Testis (tissue), 3 donors: ENCODE data around the gene GCNT2. TPM values are rescaled to one million over a fixed set of nuclear protein-coding genes. Genes with fewer than 3 reads are reported as not detected.

Source experiments
- DNase-seq: peaks from one replicate; pipeline ENCODE4 v3.0.0-alpha.2; 2019
- H3K27ac ChIP-seq, 2 donors: fragments of 200-600 bp; sonication (generic); one replicate each; pipeline ENCODE4 v1.5.1; 2019
- H3K27me3 ChIP-seq: fragments of 200-600 bp; sonication (generic); one replicate; pipeline ENCODE4 v1.5.1; 2019
- H3K36me3 ChIP-seq: fragments of 200-600 bp; sonication (generic); one replicate; pipeline ENCODE4 v1.5.1; 2017; ENCODE audit warnings: low read depth; ENCODE audit errors: missing control alignments
- H3K4me1 ChIP-seq: fragments of 200-600 bp; sonication (generic); one replicate; pipeline ENCODE4 v1.5.1; 2019
- H3K4me3 ChIP-seq, 2 donors: fragments of 200-600 bp; sonication (generic); one replicate each; pipeline ENCODE4 v1.5.1; 2017 to 2019
- H3K9me3 ChIP-seq: fragments of 200-600 bp; sonication (generic); one replicate; pipeline ENCODE4 v1.5.1; 2017
- POLR2A ChIP-seq: fragments of 450-650 bp; IDR thresholded peaks from one replicate; pipeline ENCODE4 v1.6.1; 2017; ENCODE audit warnings: antibody characterized with exemption, mild to moderate bottlenecking, moderate library complexity
- WGBS, 2 donors: methylation state at CpG; one replicate each; pipeline ENCODE4 v1.1.5; 2018; 5-methylcytosine and 5-hydroxymethylcytosine counted together
- intact Hi-C: fragments of 100-400 bp; cut with DNase I; formaldehyde crosslinking; loops from one replicate; pipeline ENCODE4 v1.15.1; 2023; ENCODE audit warnings: low total_unique reads
- polyA plus RNA-seq: library from polyadenylated mRNA; stranded (reverse); fragments of 350-450 nt; fragmentation: Illumina TruSeq; extraction: RNeasy Lipid Tissue Mini Kit (QIAGEN cat#74804); gene quantifications from one replicate; pipeline ENCODE4 v1.2.3, GENCODE V29; 2014; ENCODE audit warnings: low read depth, low replicate concordance; ENCODE audit not compliant: insufficient read depth
- total RNA-seq, 2 donors: library from RNA; depleted of rRNA; stranded (reverse); fragments of >200 nt; gene quantifications; one replicate each; pipeline ENCODE4 v1.2.3, GENCODE V29; 2016
- TF ChIP-seq, protein P1 (sequence below), 3 experiments: fragments of 450-650 bp in 2 of 3; fragments of 200-600 bp in 1 of 3; sonication (generic) in 1 of 3; IDR thresholded peaks; one replicate each; pipeline ENCODE4 v1.5.1; 2016 to 2019; ENCODE audit warnings: antibody characterized with exemption in 3 of 3, mild to moderate bottlenecking in 2 of 3, moderate library complexity in 1 of 3

The GCNT2 gene
- total and polyA plus RNA-seq, 3 donors from 2014 or later, result 12.8 to 28.0 (median 17.0) TPM

DNA sequence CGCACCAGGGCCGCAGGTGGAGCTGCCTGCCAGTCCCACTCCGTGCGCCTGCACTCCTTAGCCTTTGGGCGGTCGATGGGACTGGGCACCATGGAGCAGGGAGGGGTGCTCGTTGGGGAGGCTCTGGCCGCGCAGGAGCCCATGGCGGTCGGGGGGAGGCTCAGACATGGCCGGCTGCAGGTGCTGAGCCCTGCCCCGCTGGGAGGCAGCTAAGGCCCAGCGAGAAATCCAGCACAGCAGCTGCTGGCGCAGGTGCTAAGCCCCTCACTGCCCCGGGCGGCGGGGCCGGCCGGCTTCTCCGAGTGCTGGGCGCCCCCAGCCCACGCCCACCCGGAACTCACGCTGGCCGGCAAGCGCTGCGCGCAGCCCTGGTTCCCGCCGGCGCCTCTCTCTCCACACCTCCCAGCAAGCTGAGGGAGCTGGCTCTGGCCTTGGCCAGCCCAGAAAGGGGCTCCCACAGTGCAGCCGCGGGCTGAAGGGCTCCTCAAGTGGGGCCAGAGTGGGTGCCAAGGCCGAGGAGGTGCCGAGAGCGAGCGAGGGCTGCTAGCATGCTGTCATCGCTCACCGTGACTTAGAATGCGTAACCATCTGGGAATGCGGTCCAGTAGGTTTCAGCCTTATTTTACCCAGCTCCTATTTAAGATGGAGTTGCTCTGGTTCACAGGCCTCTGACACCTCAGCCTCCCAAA lies 96.0 kb downstream of the GCNT2 start:
- DNase-seq, result peak; percentile 20
- intact Hi-C loops, result no loop called here
- H3K27ac ChIP-seq, result no peak overlapping the region
- WGBS, 2 donors, result 70 to 81% methylated on average over 10 to 41 of the region's 42 CpGs
- H3K4me3 ChIP-seq, result peak overlapping the region in 1 of 2 donors; percentile 29
- H3K4me1 ChIP-seq, result no peaks in the 10 kb centered on the region
- no peaks in the 10 kb centered on the region for H3K36me3 ChIP-seq
- no peak for TF ChIP-seq POLR2A
- TF ChIP-seq, protein P1, sequence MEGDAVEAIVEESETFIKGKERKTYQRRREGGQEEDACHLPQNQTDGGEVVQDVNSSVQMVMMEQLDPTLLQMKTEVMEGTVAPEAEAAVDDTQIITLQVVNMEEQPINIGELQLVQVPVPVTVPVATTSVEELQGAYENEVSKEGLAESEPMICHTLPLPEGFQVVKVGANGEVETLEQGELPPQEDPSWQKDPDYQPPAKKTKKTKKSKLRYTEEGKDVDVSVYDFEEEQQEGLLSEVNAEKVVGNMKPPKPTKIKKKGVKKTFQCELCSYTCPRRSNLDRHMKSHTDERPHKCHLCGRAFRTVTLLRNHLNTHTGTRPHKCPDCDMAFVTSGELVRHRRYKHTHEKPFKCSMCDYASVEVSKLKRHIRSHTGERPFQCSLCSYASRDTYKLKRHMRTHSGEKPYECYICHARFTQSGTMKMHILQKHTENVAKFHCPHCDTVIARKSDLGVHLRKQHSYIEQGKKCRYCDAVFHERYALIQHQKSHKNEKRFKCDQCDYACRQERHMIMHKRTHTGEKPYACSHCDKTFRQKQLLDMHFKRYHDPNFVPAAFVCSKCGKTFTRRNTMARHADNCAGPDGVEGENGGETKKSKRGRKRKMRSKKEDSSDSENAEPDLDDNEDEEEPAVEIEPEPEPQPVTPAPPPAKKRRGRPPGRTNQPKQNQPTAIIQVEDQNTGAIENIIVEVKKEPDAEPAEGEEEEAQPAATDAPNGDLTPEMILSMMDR (IDR thresholded peaks at IDR 0.05), result no peak
- H3K9me3 ChIP-seq, result no peaks in the 10 kb centered on the region
- no peaks in the 10 kb centered on the region for H3K27me3 ChIP-seq

DNA sequence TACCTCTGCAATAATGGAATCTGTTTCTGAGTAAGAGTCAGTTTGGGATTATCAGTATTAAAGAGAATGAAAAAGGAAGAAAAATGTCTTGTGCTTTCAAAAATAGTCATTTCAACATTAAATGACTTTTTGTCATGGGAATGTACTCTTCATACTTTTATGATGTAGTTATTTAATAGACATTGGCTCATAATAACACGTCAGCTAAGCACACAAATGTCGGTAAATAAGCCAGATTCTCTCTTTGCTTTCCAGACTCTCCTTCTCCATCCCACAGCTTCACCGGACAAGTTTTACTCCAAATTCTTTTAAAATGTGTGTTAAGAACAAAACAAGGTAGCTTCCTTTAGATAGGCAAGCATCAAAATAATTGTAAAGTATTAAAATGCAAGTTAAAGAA lies 97.3 kb downstream of the GCNT2 start:
- WGBS, 2 donors, result 83 to 88% methylated on average over 3 of the region's 3 CpGs
- TF ChIP-seq POLR2A, result no peak
- TF ChIP-seq, protein P1 (IDR thresholded peaks at IDR 0.05), result no peak
- Histone ChIP-seq H3K9me3 (no peaks in the 10 kb centered on the region), H3K27me3 (no peaks in the 10 kb centered on the region), H3K36me3 (no peaks in the 10 kb centered on the region), H3K4me1 (no peaks in the 10 kb centered on the region), H3K27ac (no peak overlapping the region), H3K4me3 (no peak overlapping the region)
- no peak for DNase-seq
- intact Hi-C loops, result no loop called here

DNA sequence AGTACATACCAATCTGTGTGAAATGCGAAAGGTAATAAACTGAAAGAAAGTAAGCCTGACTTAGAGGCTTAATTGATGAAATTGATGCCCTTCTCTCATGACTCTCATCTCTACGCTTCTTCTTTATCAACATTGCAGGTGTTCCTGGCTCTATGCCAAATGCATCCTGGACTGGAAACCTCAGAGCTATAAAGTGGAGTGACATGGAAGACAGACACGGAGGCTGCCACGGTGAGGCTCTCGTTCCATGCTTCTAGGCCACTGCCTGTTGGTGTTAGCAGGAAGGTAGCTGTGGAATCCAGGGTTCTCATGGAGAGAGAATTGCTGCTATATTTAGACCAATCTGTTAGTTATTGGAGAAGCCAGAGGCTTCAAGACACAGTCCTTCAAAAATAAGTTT lies 100.1 kb downstream of the GCNT2 start:
- intact Hi-C loops, result no loop called here
- no peak for DNase-seq
- WGBS, 2 donors, result 86 to 87% methylated on average over 5 of the region's 5 CpGs

DNA sequence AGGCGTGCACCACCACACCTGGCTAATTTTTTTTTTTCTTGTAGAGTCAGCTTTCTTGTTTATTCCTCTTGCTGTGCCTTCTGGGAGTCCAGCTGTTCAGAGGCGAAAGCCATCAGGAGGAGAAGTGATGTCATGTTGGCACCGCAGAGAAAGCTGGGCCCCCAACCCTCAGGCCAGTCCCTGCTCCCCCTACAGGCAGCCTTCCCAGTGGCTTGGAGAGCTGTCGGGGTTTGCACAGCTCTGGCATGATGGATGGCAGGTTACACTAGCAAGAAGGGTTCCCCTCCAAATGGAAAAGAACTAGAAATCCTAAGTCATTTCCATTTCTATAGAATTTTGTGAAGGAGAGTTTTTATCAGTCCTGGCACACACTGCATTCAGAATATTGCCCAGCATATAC lies 100.7 kb downstream of the GCNT2 start:
- H3K9me3 ChIP-seq, result no peaks in the 10 kb centered on the region
- no peaks in the 10 kb centered on the region for H3K36me3 ChIP-seq
- WGBS, 2 donors, result 92 to 96% methylated on average over 4 of the region's 4 CpGs
- TF ChIP-seq, protein P1 (IDR thresholded peaks at IDR 0.05), result no peak
- TF ChIP-seq POLR2A, result no peak
- DNase-seq, result no peak
- no peak overlapping the region for H3K27ac ChIP-seq
- no peak overlapping the region for H3K4me3 ChIP-seq
- no peaks in the 10 kb centered on the region for H3K4me1 ChIP-seq
- intact Hi-C loops, result no loop called here
- no peaks in the 10 kb centered on the region for H3K27me3 ChIP-seq

More for the DNA sequence above, 100.1 kb downstream of the GCNT2 start:
- H3K27ac ChIP-seq, result no peak overlapping the region
- H3K36me3 ChIP-seq, result no peaks in the 10 kb centered on the region
- H3K9me3 ChIP-seq, result no peaks in the 10 kb centered on the region
- no peaks in the 10 kb centered on the region for H3K27me3 ChIP-seq
- TF ChIP-seq, protein P1 (IDR thresholded peaks at IDR 0.05), result no peak
- no peak overlapping the region for H3K4me3 ChIP-seq
- no peaks in the 10 kb centered on the region for H3K4me1 ChIP-seq

DNA sequence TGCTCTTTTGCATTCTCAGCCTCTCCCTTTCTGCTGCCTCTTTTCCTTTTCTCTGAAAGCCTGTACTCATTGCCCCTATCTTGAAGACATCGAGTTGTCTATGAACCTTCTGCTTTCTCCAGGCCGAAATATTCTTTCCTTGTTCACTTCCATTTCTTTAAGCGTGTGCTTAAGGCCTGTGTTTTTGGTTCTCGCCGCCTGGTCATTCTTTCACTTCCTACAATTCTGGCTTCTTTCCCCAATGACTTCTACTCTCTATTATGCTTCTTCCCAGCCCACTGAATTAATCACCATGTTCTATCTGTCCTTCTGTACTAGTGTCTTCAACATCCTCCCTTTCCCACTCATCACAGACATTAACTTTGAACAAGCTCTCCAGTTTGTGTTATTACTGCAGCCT lies 103.7 kb downstream of the GCNT2 start:
- no peak overlapping the region for H3K27ac ChIP-seq
- WGBS, 2 donors, result 89 to 96% methylated on average over 5 of the region's 5 CpGs

More for the DNA sequence above, 103.7 kb downstream of the GCNT2 start:
- Histone ChIP-seq H3K4me3 (no peak overlapping the region), H3K36me3 (no peaks in the 10 kb centered on the region), H3K27me3 (no peaks in the 10 kb centered on the region), H3K4me1 (no peaks in the 10 kb centered on the region), H3K9me3 (no peaks in the 10 kb centered on the region)
- no peak for DNase-seq
- no peak for TF ChIP-seq POLR2A
- TF ChIP-seq, protein P1 (IDR thresholded peaks at IDR 0.05), result no peak
- intact Hi-C loops, result no loop called here
